ENCODE measurements around the gene SCNN1A.

GRCh38 chr12:6318440-6318879, 56.9 kb downstream of the SCNN1A start:
- TF ChIP-seq POLR2AphosphoS5 (IDR thresholded peaks at IDR 0.05; ENCODE audit: low read depth, low read length) = no peak
- no peak for TF ChIP-seq POLR2A (IDR thresholded peaks at IDR 0.05; ENCODE audit: low read depth, low read length)

All from GM12892 (cell line).